GM10266 (cell line): ENCODE measurements around the gene DMAC1.

Experiments used
- DNase-seq: peaks from one replicate; pipeline ENCODE4 v3.0.0; 2012; ENCODE audit errors: extremely low spot score
- TF ChIP-seq, protein P1 (sequence below): IDR thresholded peaks from 2 replicates; pipeline ENCODE4 v1.5.1; 2012; ENCODE audit warnings: mild to moderate bottlenecking, low read depth; ENCODE audit not compliant: control insufficient read depth, insufficient read depth; ENCODE audit errors: missing control alignments

DMAC1 gene

DNA sequence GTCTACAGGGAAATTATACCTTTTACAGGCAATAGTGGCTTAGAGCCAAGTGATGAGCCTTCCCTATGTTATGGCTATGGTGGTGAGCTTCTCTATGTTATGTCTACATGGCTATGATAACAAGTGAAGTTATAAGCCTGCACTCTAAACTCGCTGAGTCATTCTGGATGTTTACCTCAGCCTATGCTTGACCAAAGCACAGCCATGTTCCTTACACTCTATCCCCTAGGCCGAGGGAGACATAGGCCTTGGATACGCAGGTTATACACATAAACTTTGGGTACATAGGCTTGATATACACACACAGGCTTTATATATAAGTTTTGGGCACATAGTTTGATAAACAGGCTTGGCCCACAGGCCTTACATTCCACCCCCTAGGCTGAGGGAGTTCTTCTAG, 13.8 kb downstream of the DMAC1 start:
- no peak for DNase-seq
- TF ChIP-seq, protein P1, sequence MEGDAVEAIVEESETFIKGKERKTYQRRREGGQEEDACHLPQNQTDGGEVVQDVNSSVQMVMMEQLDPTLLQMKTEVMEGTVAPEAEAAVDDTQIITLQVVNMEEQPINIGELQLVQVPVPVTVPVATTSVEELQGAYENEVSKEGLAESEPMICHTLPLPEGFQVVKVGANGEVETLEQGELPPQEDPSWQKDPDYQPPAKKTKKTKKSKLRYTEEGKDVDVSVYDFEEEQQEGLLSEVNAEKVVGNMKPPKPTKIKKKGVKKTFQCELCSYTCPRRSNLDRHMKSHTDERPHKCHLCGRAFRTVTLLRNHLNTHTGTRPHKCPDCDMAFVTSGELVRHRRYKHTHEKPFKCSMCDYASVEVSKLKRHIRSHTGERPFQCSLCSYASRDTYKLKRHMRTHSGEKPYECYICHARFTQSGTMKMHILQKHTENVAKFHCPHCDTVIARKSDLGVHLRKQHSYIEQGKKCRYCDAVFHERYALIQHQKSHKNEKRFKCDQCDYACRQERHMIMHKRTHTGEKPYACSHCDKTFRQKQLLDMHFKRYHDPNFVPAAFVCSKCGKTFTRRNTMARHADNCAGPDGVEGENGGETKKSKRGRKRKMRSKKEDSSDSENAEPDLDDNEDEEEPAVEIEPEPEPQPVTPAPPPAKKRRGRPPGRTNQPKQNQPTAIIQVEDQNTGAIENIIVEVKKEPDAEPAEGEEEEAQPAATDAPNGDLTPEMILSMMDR = no peak

DNA sequence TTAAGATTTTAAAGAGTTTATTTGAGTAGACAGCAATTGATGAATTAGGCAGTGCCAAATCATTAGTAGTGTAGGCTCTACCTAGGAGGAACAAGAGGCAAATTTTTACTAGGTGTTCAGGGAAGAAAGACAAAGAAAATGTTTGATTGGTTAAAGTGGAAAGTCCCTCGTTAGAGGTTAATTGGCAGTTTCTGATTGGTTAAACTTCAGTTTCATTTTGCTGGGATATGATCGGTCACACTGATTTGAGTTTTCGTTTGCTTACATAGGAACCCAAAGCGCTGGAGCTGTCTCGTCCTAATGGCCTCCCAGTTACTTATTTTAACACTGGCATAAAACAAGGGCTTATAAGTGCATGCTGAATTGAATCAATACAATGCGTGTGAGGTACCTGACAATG, 15.1 kb downstream of the DMAC1 start:
- TF ChIP-seq, protein P1 = no peak
- DNase-seq = no peak

DNA sequence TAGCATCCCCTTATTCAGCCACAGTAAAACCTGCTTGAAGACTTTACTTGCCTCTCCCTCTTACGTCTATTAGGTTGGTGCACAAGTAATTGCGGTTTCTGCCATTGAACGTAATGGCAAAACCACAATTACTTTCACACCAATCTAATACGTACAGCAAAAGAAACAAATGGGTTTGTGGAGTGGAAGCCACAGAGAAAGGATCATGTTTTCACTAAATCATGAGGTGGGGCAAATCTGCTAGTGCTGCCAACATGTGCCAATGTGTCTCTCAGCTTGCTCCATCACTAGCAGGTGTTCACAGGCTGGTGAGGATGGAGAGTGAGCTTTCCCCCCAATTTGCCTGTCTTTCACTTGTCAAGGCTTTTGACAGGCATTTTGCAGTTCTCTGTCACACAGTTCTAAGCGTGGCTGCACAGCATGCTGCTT, 15.9 kb downstream of the DMAC1 start:
- DNase-seq = no peak
- TF ChIP-seq, protein P1 = no peak

DNA sequence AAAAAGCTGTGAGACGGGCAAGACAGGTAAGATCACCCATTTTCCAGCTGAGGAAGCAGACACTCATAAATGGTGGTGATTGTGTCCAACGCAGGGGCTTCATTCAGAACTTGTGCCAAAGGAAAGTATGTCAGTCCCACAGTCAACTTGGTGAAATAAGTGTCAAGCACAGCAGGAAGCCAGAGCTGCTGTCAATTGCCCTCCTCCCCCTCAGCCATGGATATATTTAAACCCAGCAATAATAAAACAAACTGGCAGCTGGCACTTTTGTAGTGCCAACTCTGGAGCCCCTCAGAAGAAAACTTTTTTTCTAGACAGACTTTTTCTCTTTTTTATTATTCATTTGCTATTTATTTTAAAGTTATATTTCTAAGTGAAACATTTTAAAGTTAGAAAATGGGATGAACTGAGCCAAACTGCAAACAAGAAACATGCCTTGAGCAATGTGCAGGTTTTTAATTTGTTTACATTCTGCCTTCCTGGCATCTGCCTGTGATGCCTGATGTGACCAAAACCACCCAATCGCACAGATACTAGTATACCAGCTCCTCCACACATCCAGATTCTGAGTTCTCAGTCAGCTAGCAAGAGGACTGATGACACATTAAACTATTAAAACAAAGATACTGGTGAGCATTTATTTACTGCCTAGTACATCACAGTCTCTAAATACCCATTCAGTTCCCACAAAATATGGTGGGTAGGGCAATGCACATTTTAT, 17.0 kb downstream of the DMAC1 start:
- no peak for DNase-seq
- TF ChIP-seq, protein P1 = no peak

DNA sequence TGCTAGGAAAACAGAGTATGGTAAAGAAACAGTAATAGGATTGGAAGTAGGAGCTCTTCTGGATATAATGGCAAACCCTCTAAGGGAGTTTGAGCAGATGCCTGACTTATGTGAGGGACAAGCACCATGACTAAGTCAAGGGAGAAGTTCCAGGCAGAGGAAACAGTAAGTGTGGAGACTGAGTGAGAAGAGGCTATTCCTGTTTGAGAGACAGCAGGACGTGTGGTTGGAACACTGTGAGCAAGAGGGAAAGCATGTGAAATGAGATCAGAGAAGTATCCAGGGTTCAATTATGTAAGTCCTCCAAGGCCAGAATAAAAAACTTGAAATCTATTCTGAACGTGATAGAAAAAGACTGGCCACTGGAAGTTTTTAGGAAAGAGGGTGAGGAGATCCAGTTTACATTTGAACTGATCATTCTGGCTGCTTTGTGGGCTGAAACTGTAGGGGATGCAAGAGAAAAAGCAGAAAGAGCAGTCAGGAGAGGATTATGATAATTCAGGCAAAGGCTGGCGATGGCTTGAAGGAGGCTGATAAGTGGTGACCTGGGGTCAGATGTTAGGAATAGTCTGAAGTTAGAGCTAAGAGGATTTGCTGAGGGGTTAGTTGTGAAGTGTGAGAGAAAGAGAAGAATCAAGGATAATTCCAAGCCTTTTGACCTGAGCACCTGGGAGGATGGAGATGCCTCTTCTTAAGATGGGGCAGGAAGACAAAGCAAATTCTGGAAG, 19.2 kb downstream of the DMAC1 start:
- no peak for DNase-seq

DNA sequence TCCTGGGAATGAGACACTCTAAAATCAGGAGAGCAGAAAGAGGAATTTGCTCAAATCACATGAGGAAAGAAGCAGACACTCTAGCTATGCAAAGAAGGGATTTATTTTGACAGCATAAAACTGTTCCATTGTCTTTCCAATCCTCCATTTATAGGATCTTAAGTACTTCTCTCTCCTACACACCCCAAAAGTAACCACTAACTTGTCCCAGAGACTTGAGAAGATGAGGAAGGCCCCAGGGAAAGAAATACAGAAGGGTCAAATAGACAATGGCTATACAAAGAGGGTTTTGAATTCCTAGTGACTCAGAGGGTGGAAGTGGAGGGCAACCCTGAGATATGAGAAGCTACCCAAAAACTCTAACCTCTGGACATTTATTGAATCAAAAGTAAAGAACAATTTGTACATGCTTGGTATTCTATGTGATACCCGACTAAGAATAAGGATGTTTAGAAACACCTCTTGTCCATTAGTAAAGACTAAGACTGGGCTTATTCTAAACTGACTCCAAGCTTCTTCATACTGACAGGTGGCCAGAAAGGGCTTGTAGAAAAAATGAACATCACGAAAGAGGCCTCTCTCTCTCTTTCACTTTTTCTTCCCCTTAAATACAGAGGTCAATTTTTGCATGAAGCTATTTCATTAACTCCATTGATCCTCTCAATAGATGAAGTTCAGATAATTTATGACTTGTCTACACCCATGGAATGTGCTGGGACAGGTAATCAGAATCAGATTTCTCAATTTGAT, 20.6 kb downstream of the DMAC1 start:
- no peak for DNase-seq
- TF ChIP-seq, protein P1 = no peak

More for the DNA sequence above, 19.2 kb downstream of the DMAC1 start:
- TF ChIP-seq, protein P1 = no peak
